ENCODE data around the gene ZFP62.

- TF ChIP-seq, protein P1, sequence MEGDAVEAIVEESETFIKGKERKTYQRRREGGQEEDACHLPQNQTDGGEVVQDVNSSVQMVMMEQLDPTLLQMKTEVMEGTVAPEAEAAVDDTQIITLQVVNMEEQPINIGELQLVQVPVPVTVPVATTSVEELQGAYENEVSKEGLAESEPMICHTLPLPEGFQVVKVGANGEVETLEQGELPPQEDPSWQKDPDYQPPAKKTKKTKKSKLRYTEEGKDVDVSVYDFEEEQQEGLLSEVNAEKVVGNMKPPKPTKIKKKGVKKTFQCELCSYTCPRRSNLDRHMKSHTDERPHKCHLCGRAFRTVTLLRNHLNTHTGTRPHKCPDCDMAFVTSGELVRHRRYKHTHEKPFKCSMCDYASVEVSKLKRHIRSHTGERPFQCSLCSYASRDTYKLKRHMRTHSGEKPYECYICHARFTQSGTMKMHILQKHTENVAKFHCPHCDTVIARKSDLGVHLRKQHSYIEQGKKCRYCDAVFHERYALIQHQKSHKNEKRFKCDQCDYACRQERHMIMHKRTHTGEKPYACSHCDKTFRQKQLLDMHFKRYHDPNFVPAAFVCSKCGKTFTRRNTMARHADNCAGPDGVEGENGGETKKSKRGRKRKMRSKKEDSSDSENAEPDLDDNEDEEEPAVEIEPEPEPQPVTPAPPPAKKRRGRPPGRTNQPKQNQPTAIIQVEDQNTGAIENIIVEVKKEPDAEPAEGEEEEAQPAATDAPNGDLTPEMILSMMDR (conservative IDR thresholded peaks at IDR 0.05 in 1 of 2, IDR thresholded peaks at IDR 0.05 in 1 of 2; ENCODE audit: extremely low read depth in 1 of 2, insufficient read depth in 1 of 2, low read depth in 1 of 2, low read length in 2 of 2) = no peak
- no peak for TF ChIP-seq EZH2 (IDR thresholded peaks at IDR 0.05; ENCODE audit: borderline replicate concordance, low read length)
These were observed 5.9 kb upstream of the ZFP62 start for GRCh38 chr5:180866985-180867384.

Measured in mammary epithelial cell (primary cell).